ENCODE measurements around the gene SPATS2.
A peak's percentile ranks its signal among the peaks of the same experiment; 100 is the strongest.
"Not testable (repeated sequence)": the region's sequence is repeated elsewhere in the genome, so short reads cannot be mapped to it uniquely, and the experiment has no call there.

Gene SPATS2

DNA sequence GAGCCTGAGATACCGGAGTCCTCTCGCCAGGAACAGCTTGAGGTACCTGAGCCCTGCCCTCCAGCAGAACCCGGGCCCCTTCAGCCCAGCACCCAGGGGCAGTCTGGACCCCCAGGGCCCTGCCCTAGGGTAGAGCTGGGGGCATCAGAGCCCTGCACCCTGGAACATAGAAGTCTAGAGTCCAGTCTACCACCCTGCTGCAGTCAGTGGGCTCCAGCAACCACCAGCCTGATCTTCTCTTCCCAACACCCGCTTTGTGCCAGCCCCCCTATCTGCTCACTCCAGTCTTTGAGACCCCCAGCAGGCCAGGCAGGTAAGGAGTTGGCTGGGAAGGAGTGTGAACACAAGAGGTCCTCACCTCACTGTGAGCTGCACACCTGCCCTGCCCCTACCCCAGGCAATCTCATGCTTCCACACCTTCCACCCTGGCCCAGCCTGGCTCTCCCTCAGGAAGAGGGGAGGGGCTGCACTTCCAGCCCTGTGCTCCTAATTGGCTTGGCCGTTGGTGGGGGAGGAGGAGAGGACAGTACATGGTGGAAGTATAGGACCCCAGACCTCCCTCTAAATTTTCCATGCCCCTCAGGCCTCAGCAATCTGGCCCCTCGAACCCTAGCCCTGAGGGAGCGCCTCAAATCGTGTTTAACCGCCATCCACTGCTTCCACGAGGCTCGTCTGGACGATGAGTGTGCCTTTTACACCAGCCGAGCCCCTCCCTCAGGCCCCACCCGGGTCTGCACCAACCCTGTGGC, 36.5 kb upstream of the SPATS2 start:
- H3K36me3 ChIP-seq (ENCODE audit: control insufficient read depth, insufficient read depth, low read length) = peaks cover 22% of the 10 kb centered on the region
- TF ChIP-seq, protein P1, sequence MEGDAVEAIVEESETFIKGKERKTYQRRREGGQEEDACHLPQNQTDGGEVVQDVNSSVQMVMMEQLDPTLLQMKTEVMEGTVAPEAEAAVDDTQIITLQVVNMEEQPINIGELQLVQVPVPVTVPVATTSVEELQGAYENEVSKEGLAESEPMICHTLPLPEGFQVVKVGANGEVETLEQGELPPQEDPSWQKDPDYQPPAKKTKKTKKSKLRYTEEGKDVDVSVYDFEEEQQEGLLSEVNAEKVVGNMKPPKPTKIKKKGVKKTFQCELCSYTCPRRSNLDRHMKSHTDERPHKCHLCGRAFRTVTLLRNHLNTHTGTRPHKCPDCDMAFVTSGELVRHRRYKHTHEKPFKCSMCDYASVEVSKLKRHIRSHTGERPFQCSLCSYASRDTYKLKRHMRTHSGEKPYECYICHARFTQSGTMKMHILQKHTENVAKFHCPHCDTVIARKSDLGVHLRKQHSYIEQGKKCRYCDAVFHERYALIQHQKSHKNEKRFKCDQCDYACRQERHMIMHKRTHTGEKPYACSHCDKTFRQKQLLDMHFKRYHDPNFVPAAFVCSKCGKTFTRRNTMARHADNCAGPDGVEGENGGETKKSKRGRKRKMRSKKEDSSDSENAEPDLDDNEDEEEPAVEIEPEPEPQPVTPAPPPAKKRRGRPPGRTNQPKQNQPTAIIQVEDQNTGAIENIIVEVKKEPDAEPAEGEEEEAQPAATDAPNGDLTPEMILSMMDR (IDR thresholded peaks at IDR 0.05; ENCODE audit: insufficient read depth, low read length, poor library complexity, severe bottlenecking) = no peak

DNA sequence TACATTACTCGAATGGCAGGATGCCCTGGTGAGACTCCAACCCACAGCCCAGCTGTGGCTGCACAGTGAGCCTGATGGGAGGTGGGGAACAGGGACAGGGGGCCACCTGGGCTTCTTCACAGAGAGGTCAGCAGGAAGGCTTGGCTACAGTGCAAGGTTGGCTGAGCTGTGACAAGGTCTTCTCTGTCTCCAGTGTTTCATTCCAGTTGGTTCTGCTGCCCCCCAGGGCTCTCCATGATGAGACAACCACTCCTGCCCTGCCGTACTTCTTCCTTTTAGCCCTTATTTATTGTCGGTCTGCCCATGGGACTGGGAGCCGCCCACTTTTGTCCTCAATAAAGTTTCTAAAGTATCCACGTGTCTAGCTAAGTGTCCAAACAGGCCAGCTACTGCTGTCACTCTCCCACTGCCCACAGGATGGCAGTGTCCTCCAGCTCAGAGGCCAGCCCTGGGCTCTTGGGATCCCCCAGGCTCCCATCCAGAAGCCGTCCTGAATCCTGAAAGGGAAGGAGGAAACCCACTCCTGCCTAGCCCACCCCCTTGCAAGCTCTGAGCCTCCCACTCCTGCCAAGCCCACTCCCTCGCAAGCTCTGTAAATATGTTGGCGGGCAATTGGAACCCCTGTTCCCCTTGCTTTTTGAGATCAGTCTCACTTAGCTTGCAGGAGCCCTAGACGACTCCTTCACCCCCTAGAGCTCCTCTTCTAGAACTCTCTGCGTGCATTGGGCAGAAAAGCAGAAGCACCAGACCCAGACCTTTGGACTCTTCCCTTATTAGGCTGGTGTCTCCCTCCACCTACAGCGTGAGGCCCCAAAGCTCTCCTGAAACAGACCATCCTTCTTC, 35.7 kb upstream of the SPATS2 start:
- H3K36me3 ChIP-seq (ENCODE audit: control insufficient read depth, insufficient read depth, low read length) = peaks cover 20% of the 10 kb centered on the region
- TF ChIP-seq, protein P1 (IDR thresholded peaks at IDR 0.05; ENCODE audit: insufficient read depth, low read length, poor library complexity, severe bottlenecking) = peak; percentile 60
- no peak overlapping the region for H3K4me3 ChIP-seq (replicated peaks; ENCODE audit: low read depth, low read length)
- H3K27me3 ChIP-seq (replicated peaks; ENCODE audit: control insufficient read depth, insufficient read depth, low read length) = no peaks in the 10 kb centered on the region; the same call in 1 of the 2 replicates
- no peak for DNase-seq (ENCODE audit: extremely low read depth, insufficient read length)

More for the DNA sequence above, 36.5 kb upstream of the SPATS2 start:
- H3K27me3 ChIP-seq (replicated peaks; ENCODE audit: control insufficient read depth, insufficient read depth, low read length) = no peaks in the 10 kb centered on the region
- DNase-seq (ENCODE audit: extremely low read depth, insufficient read length) = no peak
- no peak overlapping the region for H3K4me3 ChIP-seq (replicated peaks; ENCODE audit: low read depth, low read length)

DNA sequence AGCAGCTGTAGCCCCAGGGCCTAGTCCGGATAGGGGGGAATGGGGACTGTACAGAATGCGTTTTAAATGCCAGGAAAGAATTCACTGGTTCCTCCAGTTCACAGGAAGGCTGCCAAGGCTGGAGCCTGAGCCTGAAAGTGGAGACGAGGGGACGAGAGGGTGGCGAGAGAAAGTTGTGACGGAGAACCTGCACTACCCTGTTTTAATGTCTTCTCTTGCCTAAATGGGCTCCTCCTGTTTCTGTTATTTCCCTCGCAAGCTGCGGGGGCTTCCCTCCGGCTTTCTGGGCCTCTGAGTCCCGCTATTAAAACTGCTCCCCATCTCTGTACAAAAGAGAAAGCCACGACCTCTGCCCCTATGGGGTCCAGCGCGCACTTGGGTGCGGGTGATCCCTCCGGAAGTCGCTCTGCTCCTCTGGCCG, 34.8 kb upstream of the SPATS2 start:
- Histone ChIP-seq H3K27me3 (replicated peaks; ENCODE audit: control insufficient read depth, insufficient read depth, low read length) (no peaks in the 10 kb centered on the region; the same call in 1 of the 2 replicates), H3K4me3 (replicated peaks; ENCODE audit: low read depth, low read length) (no peak overlapping the region), H3K36me3 (ENCODE audit: control insufficient read depth, insufficient read depth, low read length) (peaks cover 14% of the 10 kb centered on the region)
- TF ChIP-seq, protein P1 (IDR thresholded peaks at IDR 0.05; ENCODE audit: insufficient read depth, low read length, poor library complexity, severe bottlenecking) = no peak
- no peak for DNase-seq (ENCODE audit: extremely low read depth, insufficient read length)

DNA sequence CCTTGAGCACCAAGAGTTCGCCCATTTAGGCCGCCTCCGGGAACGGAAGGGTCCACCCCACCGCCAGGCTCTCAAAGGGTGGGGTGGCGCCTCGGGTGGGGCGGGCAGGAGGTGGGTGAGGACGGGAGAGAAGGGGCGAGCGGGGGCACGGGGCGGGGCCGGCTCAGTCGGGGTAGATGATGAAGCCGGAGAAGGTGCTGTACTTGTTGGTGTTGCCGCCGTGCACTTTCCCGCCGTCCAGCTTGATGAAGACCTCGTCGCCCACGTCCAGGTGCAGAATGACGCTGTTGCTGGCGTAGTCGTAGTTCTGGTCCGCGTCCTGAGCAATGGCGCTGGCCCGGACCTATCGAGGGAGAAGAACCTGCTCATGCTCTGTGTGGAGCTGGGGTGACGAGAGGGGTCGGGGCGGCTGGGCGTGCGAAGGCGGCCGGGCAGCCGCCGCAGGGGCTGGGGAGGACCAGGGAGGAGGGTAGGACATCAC, 34.3 kb upstream of the SPATS2 start:
- DNase-seq (ENCODE audit: extremely low read depth, insufficient read length) = no peak
- Histone ChIP-seq H3K4me3 (replicated peaks; ENCODE audit: low read depth, low read length) (no peak overlapping the region), H3K27me3 (replicated peaks; ENCODE audit: control insufficient read depth, insufficient read depth, low read length) (peaks cover 1% of the 10 kb centered on the region), H3K36me3 (ENCODE audit: control insufficient read depth, insufficient read depth, low read length) (peaks cover 14% of the 10 kb centered on the region)
- TF ChIP-seq, protein P1 (IDR thresholded peaks at IDR 0.05; ENCODE audit: insufficient read depth, low read length, poor library complexity, severe bottlenecking) = no peak

DNA sequence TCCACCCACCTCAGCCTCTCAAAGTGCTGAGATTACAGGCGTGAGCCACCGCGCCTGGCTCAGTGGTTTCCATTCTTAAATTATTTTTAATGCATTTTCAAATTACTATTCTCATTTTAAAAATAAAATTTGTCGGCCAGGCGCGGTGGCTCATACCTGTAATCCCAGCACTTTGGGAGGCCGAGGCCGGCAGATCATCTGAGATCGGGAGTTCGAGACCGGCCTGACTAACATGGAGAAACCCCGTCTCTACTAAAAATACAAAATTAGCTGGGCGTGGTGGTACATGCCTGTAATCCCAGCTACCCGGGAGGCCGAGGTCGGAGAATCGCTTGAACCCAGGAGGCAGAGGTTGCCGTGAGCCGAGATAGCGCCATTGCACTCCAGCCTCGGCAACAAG, 33.5 kb upstream of the SPATS2 start:
- peaks cover 13% of the 10 kb centered on the region for H3K36me3 ChIP-seq (ENCODE audit: control insufficient read depth, insufficient read depth, low read length)
- DNase-seq (ENCODE audit: extremely low read depth, insufficient read length); H3K27me3 ChIP-seq (replicated peaks; ENCODE audit: control insufficient read depth, insufficient read depth, low read length); H3K4me3 ChIP-seq (replicated peaks; ENCODE audit: low read depth, low read length): not testable (repeated sequence)

DNA sequence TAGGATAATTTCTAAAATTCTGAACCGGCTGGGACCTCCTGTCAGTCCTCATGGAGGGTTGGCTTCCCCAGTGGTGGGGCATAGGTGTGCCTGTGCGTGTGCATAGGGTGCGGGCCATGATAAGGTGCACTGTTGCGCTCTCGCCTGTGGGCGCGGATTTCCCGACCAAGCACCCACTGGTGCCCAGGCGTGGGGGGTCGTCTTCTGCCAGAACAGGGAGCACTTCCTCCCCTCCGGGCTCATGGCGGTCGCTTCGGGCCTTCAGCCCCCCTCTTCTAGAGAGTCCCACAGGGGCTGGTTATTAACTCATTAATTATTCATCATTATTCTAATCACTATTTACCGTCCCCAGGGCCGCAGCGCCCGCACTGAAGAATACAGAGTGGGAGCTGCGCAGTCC, 33.0 kb upstream of the SPATS2 start:
- Histone ChIP-seq H3K4me3 (replicated peaks; ENCODE audit: low read depth, low read length) (no peak overlapping the region), H3K27me3 (replicated peaks; ENCODE audit: control insufficient read depth, insufficient read depth, low read length) (peaks cover 1% of the 10 kb centered on the region)
- DNase-seq (ENCODE audit: extremely low read depth, insufficient read length) = no peak

More for the DNA sequence above, 33.0 kb upstream of the SPATS2 start:
- peaks cover 10% of the 10 kb centered on the region for H3K36me3 ChIP-seq (ENCODE audit: control insufficient read depth, insufficient read depth, low read length)
- TF ChIP-seq, protein P1 (IDR thresholded peaks at IDR 0.05; ENCODE audit: insufficient read depth, low read length, poor library complexity, severe bottlenecking) = no peak
